ENCODE data around the gene CERS2. TPM values are rescaled to one million over a fixed set of nuclear protein-coding genes. Genes with fewer than 3 reads are reported as not detected.

CERS2 gene
- total and polyA plus RNA-seq, 2 of the 13 experiments (the other 11 are each of a cell fraction or from before 2014, with no cell fraction given): 269 to 298 TPM

- TF ChIP-seq ZNF318 (CRISPR knock-in tag; IDR thresholded peaks at IDR 0.05) (no peak), ZMYM3 (CRISPR knock-in tag; IDR thresholded peaks at IDR 0.05) (no peak), ZNF749 (CRISPR knock-in tag; IDR thresholded peaks at IDR 0.05; ENCODE audit: borderline replicate concordance) (no peak; the same call in 1 of the 2 replicates), ZFY (CRISPR knock-in tag; IDR thresholded peaks at IDR 0.05) (peak; percentile 61), TP53 (CRISPR knock-in tag; conservative IDR thresholded peaks at IDR 0.05) (no peak), ZNF407 (CRISPR knock-in tag; IDR thresholded peaks at IDR 0.05; ENCODE audit: not compliant biosample characterization) (no peak), REPIN1 (CRISPR knock-in tag; IDR thresholded peaks at IDR 0.05; ENCODE audit: borderline replicate concordance, low read depth) (0 out of 2 replicates have a peak, but pooled peaks have one; percentile 3)
These were observed 2.8 kb downstream of the CERS2 start (continued) for GRCh38 chr1:150971583-150972416.
